HG03045 (cell line): ENCODE measurements around the gene RTP1.
"Not testable (repeated sequence)": the region's sequence is repeated elsewhere in the genome, so short reads cannot be mapped to it uniquely, and the experiment has no call there.

Experiments used
- ATAC-seq: cut with Tn5 transposase; IDR thresholded peaks from one replicate; pipeline ENCODE4 v1.9.1; 2021; ENCODE audit warnings: mild to moderate bottlenecking, moderate library complexity; ENCODE audit not compliant: unreplicated experiment

Gene RTP1, protein sequence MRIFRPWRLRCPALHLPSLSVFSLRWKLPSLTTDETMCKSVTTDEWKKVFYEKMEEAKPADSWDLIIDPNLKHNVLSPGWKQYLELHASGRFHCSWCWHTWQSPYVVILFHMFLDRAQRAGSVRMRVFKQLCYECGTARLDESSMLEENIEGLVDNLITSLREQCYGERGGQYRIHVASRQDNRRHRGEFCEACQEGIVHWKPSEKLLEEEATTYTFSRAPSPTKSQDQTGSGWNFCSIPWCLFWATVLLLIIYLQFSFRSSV

DNA sequence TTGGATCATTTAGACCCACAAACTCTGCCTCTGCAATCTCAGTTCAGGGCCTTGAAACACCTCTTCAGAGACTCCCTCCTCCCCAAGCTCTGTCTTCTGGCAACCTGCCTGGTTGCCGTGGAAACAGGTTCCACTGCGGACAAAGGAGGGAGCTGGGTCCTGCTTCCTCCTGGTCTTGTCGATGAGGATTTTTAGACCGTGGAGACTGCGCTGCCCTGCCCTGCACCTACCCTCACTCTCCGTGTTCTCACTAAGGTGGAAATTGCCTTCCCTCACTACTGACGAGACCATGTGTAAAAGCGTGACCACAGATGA is at the start of gene RTP1:
Gene RTP1 (plus strand): TSS at position 152 of the 315 bp plus-strand sequence. CDS start 30 bp downstream, at position 182.
- ATAC-seq: no peak

DNA sequence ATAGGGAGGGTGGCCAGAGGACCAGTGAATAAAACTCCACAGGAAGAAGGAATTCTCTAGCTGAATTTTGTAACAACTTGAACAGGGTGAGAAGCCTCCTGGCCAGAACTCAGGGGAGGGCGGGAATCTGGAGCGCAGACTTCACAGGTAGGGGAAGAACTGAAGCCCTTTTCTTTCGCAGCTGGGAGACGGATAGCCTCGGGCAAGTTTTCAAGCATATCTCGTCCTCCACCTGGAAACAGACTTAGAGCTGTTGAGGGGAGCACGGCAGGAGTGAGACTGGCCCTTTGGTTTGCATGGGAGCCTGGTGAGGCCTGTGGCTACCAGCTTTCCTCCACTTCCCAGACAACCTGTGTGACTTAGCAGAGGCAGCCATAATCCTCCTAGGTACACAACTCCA is 47.1 kb upstream of the RTP1 start:
- no peak for ATAC-seq

DNA sequence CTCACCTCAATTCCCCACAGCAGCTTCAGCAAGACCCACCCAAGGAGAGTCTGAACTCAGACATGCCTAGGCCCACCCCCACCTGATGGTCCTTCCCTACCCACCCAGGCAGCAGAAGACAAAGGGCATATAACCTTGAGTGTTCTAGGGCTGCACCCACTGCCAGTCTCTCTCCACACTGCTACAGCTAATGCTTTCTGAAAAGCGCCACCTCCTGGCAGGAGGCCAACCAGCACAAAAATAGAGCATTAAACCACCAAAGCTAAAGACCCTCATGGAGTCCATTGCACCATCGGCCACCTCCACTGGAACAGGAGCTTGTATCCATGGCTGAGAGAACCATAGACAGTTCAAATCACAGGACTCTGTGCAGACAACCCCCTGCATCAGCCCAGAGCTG is 46.7 kb upstream of the RTP1 start:
- no peak for ATAC-seq

DNA sequence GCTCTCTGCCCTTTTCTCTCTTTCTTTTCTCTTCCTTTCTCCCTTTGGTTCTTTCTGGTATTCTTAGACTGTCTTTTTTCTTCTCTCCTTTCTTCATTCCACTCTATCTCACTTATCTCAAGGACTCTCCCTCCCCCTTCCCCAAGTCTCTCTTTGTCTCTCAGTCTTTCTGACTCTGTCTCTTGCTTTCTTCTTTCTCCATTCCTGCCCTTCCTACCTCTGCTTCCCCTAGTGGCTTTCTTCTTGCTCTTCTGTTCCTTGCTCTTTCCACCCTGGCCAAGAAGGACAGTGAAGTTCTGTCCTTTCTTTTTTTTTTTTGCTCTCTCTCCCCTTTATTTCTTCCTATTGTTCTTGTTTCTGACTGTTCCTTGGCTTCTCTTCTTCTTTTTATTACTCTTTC is 35.7 kb upstream of the RTP1 start:
- no peak for ATAC-seq

DNA sequence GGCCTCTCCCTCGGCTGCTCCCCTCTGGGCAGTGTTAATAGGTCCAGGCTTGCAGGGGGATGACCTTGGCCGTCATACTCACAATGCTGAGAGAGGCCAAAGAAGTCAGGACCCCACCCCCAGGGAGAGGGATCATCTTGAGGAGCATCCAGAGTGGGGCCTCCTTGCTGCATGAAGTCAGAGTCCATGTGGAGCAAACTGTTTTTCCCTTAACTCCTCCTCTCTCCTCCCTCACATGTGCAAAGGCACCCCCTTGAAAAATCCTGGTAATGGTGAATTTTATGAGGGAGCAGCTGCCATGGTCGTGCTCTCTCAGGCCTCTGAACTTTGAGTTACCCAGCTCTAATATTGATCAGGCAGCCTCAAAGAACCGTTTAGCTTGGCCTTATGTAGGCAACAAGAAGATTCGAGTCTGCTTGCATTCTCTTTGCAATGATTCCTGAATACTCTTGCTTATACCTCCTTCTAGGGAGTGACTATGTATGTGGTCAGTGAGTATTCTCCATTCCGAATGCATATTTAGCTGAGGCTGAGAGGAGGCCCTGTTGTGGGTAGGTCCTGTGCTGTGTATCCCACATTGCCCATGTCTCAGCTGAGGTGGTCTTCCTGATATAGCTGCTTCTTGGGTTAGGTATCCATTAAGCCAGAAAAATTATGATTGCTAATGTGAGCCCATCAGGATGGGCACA is 34.9 kb upstream of the RTP1 start:
- no peak for ATAC-seq

DNA sequence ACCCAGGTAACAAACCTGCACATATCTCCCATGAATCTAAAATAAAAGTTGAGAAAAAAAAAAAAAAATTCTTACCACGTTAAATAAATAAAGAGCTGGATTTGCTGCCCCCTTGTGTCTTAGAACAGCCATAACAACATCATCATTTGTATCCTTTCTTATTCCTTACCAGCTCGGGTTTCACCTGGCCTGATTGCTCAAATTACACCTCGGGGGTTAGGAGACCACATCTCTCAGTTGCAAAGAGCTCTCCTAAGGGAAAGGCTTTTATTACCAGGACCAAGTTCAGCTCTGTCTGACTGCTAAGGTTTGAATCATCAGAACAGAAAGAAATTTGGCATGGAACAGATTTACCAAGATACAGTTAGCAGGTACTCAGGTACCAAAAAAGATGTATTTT is 32.1 kb upstream of the RTP1 start:
- no peak for ATAC-seq

DNA sequence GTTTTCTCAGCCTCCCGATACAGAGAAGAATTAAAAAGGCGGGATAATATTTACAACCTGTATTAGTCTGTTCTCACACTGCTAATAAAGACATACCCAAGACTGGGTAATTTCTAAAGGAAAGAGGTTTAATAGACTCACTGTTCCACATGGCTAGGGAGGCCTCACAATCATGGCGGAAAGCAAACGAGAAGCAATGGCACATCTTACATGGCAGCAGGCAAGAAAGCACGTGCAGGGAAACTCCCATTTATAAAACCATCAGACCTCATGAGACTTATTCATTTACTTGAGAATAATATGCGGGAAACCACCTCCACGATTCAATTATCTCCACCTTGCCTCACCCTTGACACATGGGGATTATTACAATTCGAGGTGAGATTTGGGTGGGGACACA is 30.5 kb upstream of the RTP1 start:
- ATAC-seq: no peak

DNA sequence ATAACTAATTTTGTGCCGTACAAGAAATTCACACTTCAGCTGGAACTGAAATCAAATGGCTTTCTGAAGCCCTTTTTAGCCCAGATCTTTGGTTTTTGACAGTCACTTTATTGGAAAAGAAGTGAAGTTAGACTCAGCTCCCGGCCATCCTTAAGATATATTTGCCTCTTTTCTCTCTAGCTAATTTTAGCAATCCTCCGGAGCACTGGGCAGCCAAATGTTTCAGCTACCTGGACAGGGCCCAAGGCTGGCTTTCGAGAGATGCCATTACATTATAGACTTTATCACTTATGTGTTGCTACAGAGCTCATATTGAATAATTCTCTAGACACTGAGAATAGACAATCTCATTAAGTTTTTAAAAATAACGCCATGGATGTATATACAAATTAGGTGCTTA is 29.5 kb upstream of the RTP1 start:
- no peak for ATAC-seq

DNA sequence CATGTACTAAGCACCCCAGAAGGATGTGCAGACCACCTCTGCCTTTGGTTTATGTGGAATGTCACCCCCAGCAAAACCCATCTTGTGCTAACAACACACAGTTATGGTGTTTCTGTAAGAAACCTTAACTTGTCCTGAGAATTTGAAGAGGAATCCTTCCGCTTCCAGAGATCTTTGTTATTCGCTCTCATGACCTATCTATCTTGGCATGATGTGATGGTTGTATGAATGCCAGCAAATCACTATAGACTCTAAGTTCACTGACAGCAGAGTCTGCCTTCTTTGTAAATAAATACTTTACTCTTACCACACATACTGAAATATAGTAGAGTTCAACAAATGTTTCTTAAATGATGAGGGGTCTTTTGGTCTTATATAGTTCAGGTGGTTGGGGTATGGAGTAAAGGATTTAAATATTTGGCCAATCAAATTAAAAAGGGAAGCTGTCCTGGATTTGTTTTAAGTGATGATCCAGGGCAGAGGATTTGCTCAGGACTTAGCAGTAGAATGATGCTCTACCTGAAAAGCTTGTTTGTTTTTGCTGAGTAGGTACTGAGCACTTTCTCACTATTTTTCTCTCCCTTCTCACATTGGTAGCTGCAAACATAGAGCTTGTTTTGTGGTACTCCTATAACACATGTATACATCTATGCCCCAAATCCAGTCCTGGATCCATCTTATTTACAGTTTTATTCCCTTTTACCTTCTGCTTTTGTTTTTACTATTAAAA is 27.9 kb upstream of the RTP1 start:
- ATAC-seq: no peak

DNA sequence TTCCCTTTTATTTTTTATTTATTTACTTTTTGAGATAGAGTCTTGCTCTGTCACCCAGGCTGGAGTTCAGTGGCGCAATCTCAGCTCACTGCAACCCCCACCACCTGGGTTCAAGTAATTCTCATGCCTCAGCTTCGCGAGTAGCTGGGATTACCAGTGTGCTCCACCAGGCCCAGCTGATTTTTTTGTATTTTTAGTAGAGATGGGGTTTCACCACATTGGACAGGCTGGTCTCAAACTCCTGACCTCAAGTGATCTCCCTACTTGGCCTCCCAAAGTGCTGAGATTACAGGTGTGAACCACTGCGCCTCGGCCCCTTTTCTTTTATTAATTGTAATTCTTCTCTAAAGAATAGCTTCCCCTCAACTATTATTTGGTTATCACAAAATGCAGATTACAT is 26.4 kb upstream of the RTP1 start:
- not testable (repeated sequence) for ATAC-seq

DNA sequence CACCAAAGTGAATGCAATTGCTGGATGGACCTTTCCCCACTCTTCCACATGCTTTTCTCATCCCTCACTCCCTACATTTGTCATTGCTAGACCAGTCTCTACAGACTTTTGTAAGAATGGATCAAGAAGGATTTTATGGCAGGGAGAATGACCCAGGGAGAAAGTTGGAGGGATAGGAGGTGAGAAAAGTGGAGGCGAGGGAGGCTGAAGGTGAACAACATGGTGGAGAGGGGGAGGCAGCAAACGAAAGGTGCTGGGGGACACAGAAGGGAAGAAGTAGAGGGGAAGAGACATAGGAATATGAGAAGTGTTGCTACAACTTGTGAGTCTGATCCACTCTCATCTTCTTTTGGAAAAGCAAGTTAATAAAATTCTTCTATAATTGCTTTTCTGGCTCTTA is 24.4 kb upstream of the RTP1 start:
- no peak for ATAC-seq

DNA sequence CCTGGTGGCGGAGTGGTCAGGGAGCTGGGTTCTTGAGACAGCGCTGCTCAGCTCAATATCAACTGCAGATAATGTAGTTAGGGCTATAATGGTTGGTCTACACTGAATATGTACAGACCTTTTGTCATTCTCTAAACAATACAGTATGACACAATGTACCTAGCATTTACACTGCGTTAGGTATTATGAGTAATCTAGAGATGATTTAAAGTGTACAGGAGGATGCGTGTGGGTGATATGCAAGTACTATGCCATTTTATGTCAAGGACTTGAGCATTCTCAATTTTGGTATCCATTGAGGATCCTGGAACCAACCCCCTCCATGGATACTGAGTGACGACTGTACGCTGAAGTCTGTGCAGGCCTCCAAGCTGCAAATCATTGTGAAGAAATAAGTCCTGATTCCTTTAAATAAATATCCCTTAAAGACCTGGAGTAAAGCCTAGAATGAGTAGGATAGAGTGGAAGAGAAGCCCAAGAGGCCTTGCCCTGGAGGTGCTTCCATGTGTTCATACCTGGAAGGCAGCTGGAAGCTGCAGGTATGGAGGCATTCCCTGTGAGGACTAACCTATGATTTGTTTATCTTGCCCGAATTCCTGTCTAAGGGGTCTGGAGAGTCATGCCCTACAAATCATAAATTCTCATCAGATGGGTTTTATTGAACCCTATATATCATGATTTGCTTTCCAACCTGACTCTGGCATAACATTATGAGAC is 15.7 kb upstream of the RTP1 start:
- no peak for ATAC-seq

DNA sequence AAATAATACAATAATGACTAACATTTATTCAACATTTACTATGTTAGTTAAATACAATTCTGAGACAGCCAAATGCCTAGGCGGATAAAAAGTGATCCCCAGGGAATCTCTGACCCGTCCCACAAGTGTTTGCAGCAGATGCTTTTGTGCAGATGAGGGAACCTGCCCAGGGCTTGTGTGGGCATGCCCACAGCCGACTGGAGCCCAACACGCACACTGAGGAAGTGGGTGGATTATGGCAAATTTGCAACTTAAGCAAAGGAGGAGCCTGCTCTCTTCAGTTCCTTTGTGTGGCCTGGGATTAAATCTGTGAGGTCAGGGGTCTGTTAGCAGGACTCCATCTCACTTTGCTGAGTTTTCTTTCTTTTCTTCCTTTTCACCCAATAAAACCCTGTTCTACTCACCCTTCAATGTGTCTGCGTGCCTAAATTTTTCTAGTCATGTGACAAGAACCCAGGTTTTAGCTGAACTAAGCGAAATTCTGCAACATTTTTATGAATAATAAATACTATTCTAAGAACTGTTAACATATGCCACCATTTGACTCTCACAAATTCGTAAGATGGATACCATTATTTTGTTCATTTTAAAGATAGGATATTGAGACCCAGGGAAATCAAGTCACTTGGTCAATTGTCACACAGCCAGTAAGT is 13.9 kb upstream of the RTP1 start:
- no peak for ATAC-seq

DNA sequence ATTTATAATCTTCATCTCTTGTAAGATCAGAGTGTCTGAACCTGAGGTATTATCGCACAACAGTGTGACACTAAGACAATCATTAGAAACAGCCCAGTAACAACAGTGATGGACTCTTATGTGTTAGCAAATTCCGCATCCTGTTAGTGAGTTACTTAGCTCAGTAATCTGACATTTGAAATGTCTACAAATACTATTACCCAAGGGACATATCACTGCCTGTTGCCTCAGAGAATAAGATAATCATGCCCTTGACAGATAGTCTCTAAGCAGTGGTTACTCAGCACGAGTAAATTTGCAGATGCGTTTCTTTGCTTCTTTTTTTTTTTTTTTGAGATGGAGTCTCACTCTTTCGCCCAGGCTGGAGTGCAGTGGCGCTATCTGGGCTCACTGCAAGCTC is 13.4 kb upstream of the RTP1 start:
- ATAC-seq: no peak

DNA sequence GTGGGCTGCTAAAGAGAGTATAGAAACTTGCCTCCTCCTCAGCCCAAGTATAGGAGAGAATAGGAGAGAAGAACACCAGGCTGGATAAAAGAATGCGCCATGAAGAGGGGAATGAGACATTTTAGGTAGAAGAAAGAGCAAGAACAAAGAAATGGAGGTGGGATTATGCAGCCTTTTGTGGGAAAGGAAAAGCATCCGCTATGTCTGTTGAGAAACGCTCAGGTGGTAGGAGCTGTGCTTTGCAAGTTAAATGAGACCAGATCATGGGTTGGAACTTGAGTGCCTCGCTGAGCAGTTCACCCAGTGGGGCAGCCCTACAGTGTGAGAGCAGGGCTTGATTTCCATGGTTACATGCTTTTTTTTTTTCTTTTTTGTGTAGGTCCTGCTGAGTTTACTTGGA is 11.5 kb upstream of the RTP1 start:
- no peak for ATAC-seq

DNA sequence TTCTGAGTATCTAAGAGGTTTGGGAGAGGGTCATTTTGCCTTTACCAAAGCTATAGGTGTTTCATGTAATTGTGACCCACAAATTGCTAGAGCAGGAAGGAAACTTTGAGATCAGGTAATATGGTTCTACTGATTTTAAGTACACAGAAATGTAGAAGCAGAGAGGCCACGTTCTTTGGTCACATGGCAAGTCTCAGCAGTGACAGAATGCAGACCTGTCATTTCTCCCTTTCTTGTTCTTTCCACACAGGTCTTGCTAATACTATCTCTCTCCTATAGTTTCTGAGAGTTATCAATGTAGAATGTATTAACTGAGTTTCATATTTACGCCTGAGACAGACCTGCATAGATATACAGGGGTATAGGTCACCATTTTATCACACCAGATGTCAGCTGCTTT is 10.9 kb upstream of the RTP1 start:
- ATAC-seq: no peak

DNA sequence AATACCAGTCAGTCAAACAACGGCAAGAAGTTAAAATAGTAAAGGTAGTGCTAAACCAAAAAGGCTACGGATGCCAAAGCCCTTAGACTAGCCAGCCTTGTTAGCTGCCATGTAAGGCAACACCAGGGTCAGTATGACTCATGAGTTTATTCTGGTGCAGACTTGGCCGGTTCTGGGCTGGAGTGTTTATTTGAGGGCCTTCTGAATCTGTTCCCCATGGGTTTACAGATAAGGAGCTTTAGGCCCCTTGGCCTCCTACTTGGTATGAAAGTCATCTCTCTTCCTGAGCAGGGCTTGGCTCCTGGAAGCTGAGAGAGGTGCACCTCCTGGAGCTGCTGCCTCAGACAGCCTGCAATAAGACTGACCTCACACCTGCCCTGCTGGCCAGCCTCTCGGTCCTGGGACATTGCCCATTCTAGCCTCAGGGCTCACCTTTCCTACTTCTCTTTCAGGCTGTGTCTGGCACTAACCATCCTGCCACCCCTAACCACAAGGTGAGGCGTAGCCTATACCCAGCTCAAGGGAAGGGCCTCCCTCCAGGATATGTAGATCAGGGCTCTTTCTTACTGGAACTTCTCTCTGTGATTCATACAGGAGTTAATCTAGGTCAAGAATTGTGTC is 10.4 kb upstream of the RTP1 start:
- no peak for ATAC-seq

DNA sequence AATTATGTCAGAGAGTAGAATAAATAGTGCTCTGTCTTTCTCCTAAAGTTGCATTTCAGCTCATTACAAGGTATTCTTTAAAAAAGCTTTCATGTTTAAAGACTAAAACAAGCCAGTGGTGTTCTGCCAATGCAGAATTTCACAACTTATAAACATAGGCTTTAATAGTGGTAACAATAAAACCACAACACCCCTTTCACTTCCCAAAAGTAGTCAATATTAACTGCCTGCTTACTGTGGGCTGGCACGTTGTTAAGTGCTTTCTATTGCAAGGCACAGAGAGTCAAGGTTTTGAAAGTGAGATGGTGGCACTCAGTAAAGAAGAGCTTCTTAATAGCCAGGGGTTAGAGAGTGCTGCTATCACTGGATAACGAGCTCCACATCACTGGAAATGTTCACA is 8.4 kb upstream of the RTP1 start:
- no peak for ATAC-seq

DNA sequence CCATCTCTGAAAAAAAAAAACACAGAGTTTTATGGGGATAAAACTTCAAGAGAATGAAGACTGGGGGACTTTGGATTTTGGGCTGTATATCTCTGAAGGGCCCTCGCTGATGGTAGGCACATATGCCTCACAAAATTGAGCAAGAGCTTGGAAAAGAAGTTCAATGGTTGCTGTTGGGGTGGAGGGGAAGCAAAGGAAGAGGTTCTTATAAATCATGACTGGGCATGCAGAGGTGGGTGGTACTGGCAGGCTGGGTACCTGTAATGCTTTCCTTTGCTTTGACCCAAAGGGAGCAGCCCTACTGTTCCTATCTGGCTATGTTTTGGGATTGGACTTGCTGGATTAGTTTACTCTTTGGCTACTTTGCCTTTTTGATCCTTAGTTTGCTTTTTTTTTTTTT is 6.0 kb upstream of the RTP1 start:
- no peak for ATAC-seq

DNA sequence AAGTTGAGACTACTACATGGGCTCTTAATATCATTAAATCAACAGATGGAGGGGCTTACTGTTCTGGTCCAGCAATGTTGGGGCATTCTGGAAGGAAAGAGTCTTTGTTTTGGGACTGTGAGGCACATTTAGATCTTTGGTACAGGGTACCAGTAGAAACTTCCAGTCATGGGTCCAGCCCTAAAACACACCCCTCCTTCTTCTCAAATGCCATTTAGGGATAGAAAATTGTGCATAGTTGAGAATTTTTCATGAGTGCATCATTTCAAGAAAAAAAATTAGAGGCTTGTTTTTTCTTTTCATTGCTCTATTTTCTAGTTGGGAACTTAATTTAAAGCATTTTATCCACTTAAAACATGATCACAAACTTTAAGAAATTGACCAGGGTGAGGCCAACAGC is 4.1 kb upstream of the RTP1 start:
- ATAC-seq: no peak
